NCI-H510A (cell line): ENCODE data around the gene INO80E.
A peak's percentile ranks its signal among the peaks of the same experiment; 100 is the strongest.
"Not testable (repeated sequence)": the region's sequence is repeated elsewhere in the genome, so short reads cannot be mapped to it uniquely, and the experiment has no call there.

ENCODE experiments used
- DNase-seq: peaks from one replicate; lab custom pipeline; 2025; lab: John Stamatoyannopoulos, UW

INO80E gene

DNA sequence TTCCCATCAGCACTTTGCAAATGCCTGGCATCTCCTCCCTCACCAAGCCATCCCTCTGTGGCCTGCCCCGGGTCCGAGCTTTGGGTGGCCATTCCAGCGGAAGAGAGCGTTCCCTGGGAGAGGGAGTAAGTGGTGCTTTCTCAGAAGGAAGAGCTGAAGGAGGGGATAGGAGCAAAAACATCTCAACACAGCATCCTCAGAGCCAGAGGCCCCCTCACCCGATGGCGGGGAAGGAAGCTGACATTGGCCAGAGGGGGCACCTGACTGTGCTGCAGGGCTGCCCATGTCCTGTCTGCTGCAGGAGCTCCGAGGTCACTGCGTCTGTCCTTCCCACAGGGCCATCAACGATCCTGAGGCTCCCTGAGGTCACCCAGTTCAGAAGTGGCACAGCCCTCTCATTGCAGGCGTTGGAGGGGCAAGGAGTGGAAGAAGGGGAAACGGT lies 35.5 kb downstream of the INO80E start:
- DNase-seq = no peak

DNA sequence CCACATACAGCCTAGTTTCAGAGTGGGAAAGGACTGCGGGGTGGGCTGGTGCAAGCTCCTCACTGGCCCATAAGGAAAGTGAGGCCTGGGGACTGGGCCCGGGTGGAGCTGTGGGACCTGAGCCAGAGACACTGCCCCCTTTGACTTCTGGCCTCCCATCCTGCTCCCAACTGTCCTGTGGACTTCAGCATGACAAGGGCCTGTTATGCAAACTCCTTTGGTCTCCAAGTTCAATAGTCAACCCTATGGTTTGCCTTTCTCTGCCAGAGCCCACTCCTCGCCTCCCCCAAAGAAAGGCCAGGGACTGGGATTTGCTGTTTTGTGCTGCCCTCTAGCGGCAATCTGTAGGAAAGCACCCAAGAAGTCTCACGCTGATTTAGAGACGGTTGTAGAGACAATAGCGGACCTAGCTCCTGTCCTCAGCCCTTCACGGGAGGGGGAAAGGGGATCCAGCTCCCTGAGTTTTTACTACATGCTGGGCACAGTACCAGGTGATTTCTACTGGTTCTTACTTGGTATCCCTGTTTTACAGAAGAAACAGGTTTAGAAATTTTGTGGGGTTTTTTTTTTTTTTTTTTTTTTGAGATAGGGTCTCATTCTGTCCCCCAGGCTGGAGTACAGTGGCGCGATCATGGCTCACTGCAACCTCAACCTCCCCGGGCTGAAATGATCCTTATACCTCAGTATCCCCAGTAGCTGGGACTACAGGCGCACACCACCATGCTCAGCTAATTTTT lies 36.2 kb downstream of the INO80E start:
- peak; percentile 50 for DNase-seq

- no peak for DNase-seq
These were observed 37.2 kb downstream of the INO80E start for GRCh38 chr16:30033270-30033669.

DNA sequence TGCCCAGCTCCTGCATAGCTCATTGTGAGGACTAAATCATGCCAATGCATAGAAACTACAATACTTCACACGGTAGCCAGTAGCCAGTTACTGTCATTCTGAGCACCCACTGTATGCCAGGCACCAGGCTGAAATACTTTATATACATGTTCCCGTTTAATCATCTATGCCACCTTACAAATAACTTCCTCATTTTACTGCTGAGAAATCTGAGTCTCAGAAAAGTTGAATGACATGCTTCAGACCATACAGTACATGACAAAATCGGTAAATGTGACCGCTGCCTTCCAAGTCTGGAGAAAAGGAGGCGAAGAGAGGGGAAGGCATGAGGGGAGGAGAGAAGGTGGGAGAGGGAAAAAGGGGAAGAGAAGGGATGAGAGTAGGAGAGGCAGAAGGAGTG lies 44.2 kb downstream of the INO80E start:
- no peak for DNase-seq

DNA sequence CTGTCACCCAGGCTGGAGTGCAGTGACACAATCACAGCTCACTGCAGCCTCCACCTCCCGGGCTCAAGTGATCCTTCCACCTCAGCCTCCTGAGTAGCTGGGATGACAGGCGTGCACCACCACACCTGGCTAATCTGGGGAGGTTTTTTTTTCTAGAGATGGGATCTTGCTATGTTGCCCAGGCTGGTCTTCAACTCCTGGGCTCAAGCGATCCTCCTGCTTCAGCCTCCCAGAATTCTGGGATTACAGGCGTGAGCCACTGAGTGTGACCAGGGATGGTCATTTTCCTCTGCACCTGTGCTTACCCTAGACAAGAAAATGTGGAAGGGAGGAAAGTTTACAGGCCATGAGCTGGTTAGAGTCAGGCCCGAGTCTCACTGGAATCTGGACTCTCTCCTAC lies 44.6 kb downstream of the INO80E start:
- DNase-seq = not testable (repeated sequence)

DNA sequence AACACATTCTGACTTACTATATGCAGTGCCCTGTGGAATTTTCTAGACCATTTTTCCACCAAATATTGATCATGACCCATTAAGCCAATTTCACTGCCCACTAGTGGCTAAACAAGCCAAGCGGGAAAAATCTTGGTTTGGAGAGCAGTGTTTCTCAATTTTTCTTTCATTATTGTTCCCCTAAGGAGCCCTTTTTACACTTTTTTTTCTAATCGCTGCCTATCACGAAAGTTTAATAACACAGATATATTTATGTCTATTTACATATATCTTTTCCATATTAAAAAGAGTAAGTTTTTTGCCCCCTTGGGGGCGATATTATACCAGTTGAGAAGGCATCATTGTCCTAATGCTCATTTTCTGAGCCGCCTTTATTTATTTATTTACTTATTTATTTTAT lies 45.8 kb downstream of the INO80E start:
- no peak for DNase-seq

- DNase-seq = no peak
These were observed 50.1 kb downstream of the INO80E start for GRCh38 chr16:30046178-30046577.

- no peak for DNase-seq
These were observed 50.5 kb downstream of the INO80E start for GRCh38 chr16:30046588-30046987.

- DNase-seq = no peak
These were observed 53.8 kb downstream of the INO80E start for GRCh38 chr16:30049871-30050270.

GRCh38 chr16:30051518-30051917 lies 55.5 kb downstream of the INO80E start:
- DNase-seq = no peak

GRCh38 chr16:30052671-30053372 lies 56.8 kb downstream of the INO80E start:
- peak; percentile 97 for DNase-seq

- no peak for DNase-seq
These were observed 57.5 kb downstream of the INO80E start for GRCh38 chr16:30053376-30054015.

- DNase-seq = no peak
These were observed 58.4 kb downstream of the INO80E start for GRCh38 chr16:30054451-30054850.

DNA sequence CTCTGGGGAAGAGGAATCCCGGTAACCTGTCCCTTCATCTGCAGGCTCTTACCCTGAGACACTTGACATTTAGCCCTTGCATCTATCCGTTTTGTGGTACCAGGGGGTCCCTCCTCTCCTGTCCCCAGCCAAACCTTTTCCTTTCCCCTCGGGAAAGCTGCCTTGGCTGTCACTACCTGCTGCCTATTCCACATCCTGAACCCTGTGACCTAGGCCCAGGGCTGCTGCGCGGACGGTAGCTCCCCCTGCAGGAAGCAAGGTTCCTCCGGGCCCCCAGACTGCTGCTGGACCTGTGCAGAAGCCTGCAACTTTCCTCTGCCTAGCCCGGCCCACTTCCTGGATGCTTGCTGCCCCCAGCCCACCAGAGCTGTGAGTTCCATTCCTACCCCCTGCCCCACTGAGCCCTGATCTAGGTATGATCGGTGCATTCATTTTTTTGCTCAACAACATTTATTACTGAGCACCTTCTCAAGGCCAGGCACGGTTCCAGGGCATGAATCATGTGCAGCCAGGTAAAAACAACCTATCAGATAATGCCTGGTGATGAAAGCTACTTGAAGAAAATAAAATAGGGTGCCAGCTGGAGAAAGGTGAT lies 59.0 kb downstream of the INO80E start:
- no peak for DNase-seq
